ENCODE results near the gene CRYBA2. TPM values are rescaled to one million over a fixed set of nuclear protein-coding genes. Genes with fewer than 3 reads are reported as not detected.

Gene CRYBA2
- total RNA-seq, 1 donor = 1.3 TPM

- H3K4me3 ChIP-seq (ENCODE audit: low read depth, low read length) = no peak overlapping the region
- DNase-seq (ENCODE audit: low read depth) = no peak
- no peak for TF ChIP-seq CTCF (IDR thresholded peaks at IDR 0.05; ENCODE audit: insufficient read depth, low read depth, low read length)
These were observed 8.8 kb downstream of the CRYBA2 start for GRCh38 chr2:218984239-218985020.

GRCh38 chr2:218983934-218984238, 9.3 kb downstream of the CRYBA2 start:
- no peak for DNase-seq (ENCODE audit: low read depth)
- H3K4me3 ChIP-seq (ENCODE audit: low read depth, low read length) = no peak overlapping the region
- TF ChIP-seq CTCF (IDR thresholded peaks at IDR 0.05; ENCODE audit: insufficient read depth, low read depth, low read length) = no peak

- TF ChIP-seq CTCF (IDR thresholded peaks at IDR 0.05; ENCODE audit: insufficient read depth, low read depth, low read length) = no peak
- DNase-seq (ENCODE audit: low read depth) = no peak
- no peak overlapping the region for H3K4me3 ChIP-seq (ENCODE audit: low read depth, low read length)
These were observed 9.8 kb downstream of the CRYBA2 start for GRCh38 chr2:218983263-218983933.

- DNase-seq (ENCODE audit: low read depth) = no peak
- no peak overlapping the region for H3K4me3 ChIP-seq (ENCODE audit: low read depth, low read length)
- TF ChIP-seq CTCF (IDR thresholded peaks at IDR 0.05; ENCODE audit: insufficient read depth, low read depth, low read length) = no peak
These were observed 10.5 kb downstream of the CRYBA2 start for GRCh38 chr2:218982586-218983262.

GRCh38 chr2:218981881-218982585, 11.2 kb downstream of the CRYBA2 start:
- no peak for DNase-seq (ENCODE audit: low read depth)
- H3K4me3 ChIP-seq (ENCODE audit: low read depth, low read length) = no peak overlapping the region
- no peak for TF ChIP-seq CTCF (IDR thresholded peaks at IDR 0.05; ENCODE audit: insufficient read depth, low read depth, low read length)

GRCh38 chr2:218981390-218981880, 11.8 kb downstream of the CRYBA2 start:
- no peak for TF ChIP-seq CTCF (IDR thresholded peaks at IDR 0.05; ENCODE audit: insufficient read depth, low read depth, low read length)
- no peak overlapping the region for H3K4me3 ChIP-seq (ENCODE audit: low read depth, low read length)
- DNase-seq (ENCODE audit: low read depth) = no peak
